GM13976 (cell line): Measurements from ENCODE around the gene ATP8B2.
"Not testable (repeated sequence)": the region's sequence is repeated elsewhere in the genome, so short reads cannot be mapped to it uniquely, and the experiment has no call there.

Source experiments
- DNase-seq: peaks from one replicate; pipeline ENCODE4 v3.0.0; 2012; ENCODE audit warnings: low spot score
- in situ Hi-C: fragments of 300-500 bp; cut with MboI; formaldehyde crosslinking; loops from one replicate; pipeline ENCODE4 v1.12.0; 2022; ENCODE audit warnings: low sequenced_read_pairs, mixed read lengths, inconsistent platforms; ENCODE audit not compliant: unreplicated experiment
- TF ChIP-seq, protein P1 (sequence below): IDR thresholded peaks from 2 replicates; pipeline ENCODE4 v1.5.1; 2012; ENCODE audit warnings: borderline replicate concordance, mild to moderate bottlenecking; ENCODE audit not compliant: insufficient read depth; ENCODE audit errors: extremely low read depth, missing control alignments, control extremely low read depth

The ATP8B2 gene

DNA sequence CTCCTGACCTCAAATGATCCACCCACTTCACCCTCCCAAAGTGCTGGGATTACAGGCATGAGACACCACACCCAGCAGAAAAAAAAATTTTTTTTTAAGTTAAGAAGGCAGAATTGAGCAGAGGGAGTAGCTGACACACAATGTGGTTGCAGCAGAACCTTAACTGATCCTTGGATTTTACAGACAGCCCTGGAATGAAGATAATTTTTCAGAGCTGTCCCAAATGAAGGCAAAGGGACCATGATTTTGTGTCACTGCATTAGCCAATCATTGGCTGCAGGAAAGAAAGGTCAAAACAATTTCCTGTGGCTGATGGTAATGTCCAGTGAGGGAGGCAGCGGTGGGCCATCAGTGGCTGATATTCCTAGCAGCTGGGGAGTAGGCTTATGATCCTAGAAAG is 23.7 kb upstream of the ATP8B2 start:
- TF ChIP-seq, protein P1, sequence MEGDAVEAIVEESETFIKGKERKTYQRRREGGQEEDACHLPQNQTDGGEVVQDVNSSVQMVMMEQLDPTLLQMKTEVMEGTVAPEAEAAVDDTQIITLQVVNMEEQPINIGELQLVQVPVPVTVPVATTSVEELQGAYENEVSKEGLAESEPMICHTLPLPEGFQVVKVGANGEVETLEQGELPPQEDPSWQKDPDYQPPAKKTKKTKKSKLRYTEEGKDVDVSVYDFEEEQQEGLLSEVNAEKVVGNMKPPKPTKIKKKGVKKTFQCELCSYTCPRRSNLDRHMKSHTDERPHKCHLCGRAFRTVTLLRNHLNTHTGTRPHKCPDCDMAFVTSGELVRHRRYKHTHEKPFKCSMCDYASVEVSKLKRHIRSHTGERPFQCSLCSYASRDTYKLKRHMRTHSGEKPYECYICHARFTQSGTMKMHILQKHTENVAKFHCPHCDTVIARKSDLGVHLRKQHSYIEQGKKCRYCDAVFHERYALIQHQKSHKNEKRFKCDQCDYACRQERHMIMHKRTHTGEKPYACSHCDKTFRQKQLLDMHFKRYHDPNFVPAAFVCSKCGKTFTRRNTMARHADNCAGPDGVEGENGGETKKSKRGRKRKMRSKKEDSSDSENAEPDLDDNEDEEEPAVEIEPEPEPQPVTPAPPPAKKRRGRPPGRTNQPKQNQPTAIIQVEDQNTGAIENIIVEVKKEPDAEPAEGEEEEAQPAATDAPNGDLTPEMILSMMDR: no peak
- DNase-seq: no peak
- in situ Hi-C loops: no loop called here

DNA sequence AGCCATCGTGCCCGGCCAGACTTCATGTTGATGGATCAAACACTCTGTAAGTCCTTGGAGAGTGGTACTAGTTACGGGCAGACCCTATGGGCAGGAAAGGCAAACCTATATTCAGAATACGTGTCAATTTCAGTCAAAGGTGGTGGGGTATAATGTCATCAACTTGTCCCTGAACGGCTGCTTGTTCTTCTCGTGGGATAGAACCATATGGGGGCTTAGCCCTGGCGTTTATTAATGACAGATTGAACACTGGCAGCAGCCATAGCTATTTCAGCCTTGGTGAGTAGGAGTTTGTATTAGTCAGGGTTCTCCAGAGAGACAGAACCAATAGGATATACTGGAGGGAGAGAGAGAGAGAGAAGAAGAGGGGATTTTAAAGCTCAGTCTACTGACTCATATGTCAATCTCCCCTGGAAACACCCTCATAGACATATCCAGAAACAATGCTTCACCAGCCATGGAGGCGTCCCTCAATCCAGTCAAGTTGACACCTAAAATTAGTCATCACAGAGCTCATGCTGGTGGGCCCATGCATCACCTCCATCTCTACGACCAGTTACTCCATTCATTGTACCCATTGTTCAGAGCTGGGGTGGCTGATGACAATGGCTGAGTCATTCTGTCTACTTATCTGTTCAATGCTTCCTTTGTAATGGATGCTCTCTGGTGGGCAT is 20.5 kb upstream of the ATP8B2 start:
- TF ChIP-seq, protein P1: no peak
- in situ Hi-C loops: no loop called here
- DNase-seq: no peak

DNA sequence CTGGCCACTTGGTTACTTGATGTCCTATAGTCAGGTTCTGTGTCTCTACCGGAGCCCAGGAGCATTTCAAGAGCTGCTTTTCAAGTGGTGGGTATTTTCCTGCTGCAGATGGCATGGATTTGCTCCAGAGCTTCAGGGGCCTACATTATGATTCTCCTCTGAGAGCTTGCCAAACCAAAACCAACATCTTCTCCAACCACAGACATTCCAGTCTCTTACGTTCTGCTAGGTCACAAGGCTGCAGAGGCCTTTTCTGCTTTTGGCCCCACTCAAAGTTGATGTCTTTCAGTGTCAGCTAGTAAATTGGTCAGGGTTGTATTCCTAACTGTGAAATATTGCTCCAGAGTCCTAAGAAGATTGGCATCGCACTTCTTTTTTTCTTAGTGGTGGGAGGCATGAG is 19.2 kb upstream of the ATP8B2 start:
- in situ Hi-C loops: no loop called here
- TF ChIP-seq, protein P1: no peak

DNA sequence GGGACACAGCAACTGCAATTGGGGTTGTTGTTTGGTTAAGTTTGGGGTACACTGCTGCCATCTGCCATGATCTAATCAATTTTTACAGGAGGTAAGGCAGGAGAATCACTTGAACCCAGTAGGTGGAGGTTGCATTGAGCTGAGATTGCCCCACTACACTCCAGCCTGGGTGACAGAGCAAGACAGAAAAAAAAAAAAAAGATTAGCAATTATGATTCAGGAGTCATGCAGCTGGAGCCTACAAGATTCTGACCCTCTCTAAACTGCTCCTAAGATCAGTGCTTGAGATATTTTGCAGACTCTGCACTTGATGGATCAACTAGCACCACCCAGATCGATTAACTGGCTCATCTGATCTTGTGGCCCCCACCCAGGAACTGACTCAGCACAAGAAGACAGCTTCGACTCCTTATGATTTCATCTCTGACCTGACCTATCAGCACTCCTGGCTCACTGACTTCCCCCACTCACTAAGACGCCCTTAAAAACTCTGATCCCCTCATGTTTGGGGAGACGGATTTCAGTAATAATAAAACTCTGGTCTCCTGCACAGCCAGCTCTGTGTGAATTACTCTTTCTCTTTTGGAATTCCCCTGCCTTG is 17.6 kb upstream of the ATP8B2 start:
- DNase-seq, in situ Hi-C loops: not testable (repeated sequence)

More for the DNA sequence above, 19.2 kb upstream of the ATP8B2 start:
- no peak for DNase-seq

DNA sequence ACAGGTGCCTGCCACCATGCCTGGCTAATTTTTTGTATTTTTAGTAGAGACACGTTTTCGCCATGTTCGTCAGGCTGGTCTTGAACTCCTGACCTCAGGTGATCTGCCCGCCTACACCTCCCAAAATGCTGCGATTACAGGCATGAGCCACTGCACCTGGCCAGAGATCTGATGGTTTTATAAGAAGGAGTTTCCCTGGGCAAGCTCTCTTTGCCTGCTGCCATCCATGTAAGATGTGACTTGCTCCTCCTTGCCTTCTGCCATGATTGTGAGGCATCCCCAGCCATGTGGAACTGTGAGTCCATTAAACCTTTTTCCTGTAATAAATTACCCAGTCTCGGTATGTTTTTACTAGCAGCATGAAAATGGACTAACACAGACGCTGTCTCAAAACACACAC is 16.2 kb upstream of the ATP8B2 start:
- DNase-seq, in situ Hi-C loops: not testable (repeated sequence)

DNA sequence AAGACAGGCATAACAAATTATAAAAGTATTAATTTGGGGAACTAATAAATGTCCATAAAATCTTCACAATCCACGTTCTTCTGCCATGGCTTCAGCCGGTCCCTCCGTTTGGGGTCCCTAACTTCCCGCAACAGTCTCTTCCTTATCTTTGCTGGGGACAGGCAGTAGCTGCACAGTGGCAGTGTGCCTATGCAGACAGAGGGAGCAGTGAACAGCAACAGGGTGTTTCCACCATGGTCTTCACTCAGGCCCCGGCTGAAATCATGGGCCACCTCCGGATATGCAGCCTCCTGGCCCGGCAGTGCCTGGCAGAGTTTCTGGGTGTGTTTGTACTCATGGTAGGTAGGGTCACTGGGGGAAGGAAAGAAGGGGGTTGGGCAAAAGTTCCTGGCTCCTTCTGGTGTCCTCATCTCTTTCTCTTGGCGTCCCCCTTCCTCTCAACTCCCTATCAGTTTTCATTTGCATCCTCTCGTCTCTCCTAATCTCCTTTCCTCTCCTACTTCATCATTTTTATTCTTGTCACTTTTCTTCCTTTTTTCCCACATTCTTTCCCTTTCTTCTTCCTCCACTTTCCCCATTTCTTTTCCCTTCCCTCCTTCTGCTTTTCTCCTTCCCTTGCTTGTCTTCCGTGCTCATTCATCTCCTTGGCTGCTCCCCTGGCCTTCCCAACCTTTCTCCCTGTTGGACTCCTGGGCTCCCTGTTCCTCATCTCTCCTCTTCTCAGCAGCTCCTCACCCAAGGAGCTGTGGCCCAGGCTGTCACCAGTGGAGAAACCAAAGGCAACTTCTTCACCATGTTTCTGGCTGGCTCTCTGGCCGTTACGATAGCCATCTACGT is 12.9 kb upstream of the ATP8B2 start:
- in situ Hi-C loops, DNase-seq: not testable (repeated sequence)

DNA sequence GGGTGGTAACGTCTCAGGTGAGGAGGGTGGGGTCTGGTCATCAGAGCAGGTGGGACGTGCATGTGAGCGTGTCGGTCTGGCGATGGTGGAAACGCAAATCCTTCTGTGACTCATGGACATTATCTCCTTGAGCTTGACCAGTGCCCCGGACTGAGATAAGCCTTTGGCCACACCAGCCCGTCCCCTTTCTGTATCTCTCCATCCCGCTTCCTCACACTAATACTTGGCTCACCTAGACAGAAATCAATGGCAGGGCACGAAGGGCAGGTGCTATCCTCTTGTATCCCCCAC is 12.3 kb upstream of the ATP8B2 start:
- DNase-seq: no peak
- TF ChIP-seq, protein P1: no peak
- in situ Hi-C loops: no loop called here

DNA sequence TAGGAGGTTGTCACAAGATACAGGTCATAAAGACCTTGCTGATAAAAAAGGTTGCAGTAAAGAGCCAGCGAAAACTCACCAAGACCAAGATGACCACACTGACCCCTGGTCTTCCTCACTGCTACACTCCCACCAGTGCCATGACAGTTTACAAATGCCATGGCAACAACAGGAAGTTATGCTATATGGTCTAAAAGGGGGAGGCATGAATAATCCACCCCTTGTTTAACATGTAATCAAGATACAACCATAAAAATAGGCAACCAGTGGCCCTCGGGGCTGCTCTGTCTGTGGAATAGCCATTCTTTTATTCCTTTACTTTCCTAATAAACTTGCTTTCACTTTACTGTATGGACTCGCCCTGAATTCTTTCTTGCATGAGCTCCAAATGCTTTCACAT is 11.1 kb upstream of the ATP8B2 start:
- DNase-seq, in situ Hi-C loops: not testable (repeated sequence)
